HepG2 (cell line): Measurements from ENCODE around the gene RAB29. TPM values are rescaled to one million over a fixed set of nuclear protein-coding genes. Genes with fewer than 3 reads are reported as not detected.

Experiments used
- ATAC-seq: fragments of 200-7000 bp; cut with Tn5 transposase; 3 replicates; pipeline ENCODE4 v1.9.1; 2020; ENCODE audit warnings: mild to moderate bottlenecking, moderate library complexity
- BruUV-seq: library from RNA; stranded (reverse); fragments of 400-500 nt; replicated peaks from 2 replicates; lab custom pipeline; 2021; lab: Mats Ljungman, UMichigan
- CTCF ChIA-PET: fragments of 300-600 bp; formaldehyde crosslinking; extraction: SDS; loops from one replicate; lab custom pipeline; 2021; ENCODE audit warnings: low total read pairs, inconsistent platforms, low intra/inter-chr PET ratio; lab: Yijun Ruan, JAX
- POLR2A ChIA-PET: fragments of 350-600 bp; sonication (Branson Sonifier 250); formaldehyde crosslinking; loops from one replicate; lab custom pipeline; 2020; ENCODE audit warnings: antibody characterized with exemption, inconsistent platforms; lab: Yijun Ruan, JAX
- DNase-seq: peaks from one replicate; pipeline ENCODE4 v3.0.0-alpha.2; 2015; ENCODE audit warnings: low spot score
- FAIRE-seq: peaks from 3 replicates; lab custom pipeline; 2011; peaks lifted over from hg19 to GRCh38; lab: Jason Lieb, UNC
- H2AFZ ChIP-seq: one replicate; pipeline ENCODE4 v1.6.1; 2011; ENCODE audit warnings: low read length, inconsistent platforms
- H3K27ac ChIP-seq: fragments of 300-600 bp; 3 replicates; pipeline ENCODE4 v1.8.0; 2011; ENCODE audit warnings: mixed run types, mild to moderate bottlenecking, mixed read lengths, low read length, inconsistent platforms; ENCODE audit not compliant: insufficient read depth; ENCODE audit errors: extremely low read length
- H3K27me3 ChIP-seq, 2 experiments: fragments of 200-600 bp in 1 of 2; 2 replicates in 1 of 2; 3 replicates in 1 of 2; pipeline versions ENCODE4 v1.6.0 to v1.8.0; 2011; ENCODE audit warnings: low read length in 2 of 2, mild to moderate bottlenecking in 2 of 2, moderate library complexity in 2 of 2, inconsistent platforms in 1 of 2; ENCODE audit not compliant: insufficient read depth in 2 of 2, control insufficient read depth in 1 of 2
- H3K36me3 ChIP-seq, 2 experiments: fragments of 200-600 bp in 1 of 2; replicated peaks in 1 of 2; 2 replicates in 1 of 2; 3 replicates in 1 of 2; pipeline versions ENCODE4 v1.5.1 to v1.8.0; 2011; ENCODE audit warnings: low read length in 2 of 2, inconsistent platforms in 1 of 2; ENCODE audit not compliant: insufficient read depth in 2 of 2, control insufficient read depth in 1 of 2
- H3K4me1 ChIP-seq: 2 replicates; pipeline ENCODE4 v1.5.1; 2012; ENCODE audit warnings: low read length, inconsistent platforms; ENCODE audit not compliant: insufficient read depth
- H3K4me2 ChIP-seq: 2 replicates; pipeline ENCODE4 v1.6.0; 2011; ENCODE audit warnings: low read depth, low read length, inconsistent platforms
- H3K4me3 ChIP-seq, 3 experiments: fragments of 200-600 bp in 1 of 3; sonication (generic), shearing (Covaris generic) in 1 of 3; replicated peaks in 1 of 3; 2 replicates each; pipeline ENCODE4 v1.5.1; 2011 to 2016; ENCODE audit warnings: low read length in 3 of 3, inconsistent platforms in 2 of 3, low read depth in 2 of 3, mild to moderate bottlenecking in 2 of 3, control low read depth in 1 of 3, mixed read lengths in 1 of 3; ENCODE audit not compliant: insufficient read depth in 1 of 3
- H3K79me2 ChIP-seq: one replicate; pipeline ENCODE4 v1.6.1; 2011; ENCODE audit warnings: low read length, inconsistent platforms; ENCODE audit not compliant: insufficient read depth
- H3K9ac ChIP-seq: 2 replicates; pipeline ENCODE4 v1.6.0; 2011; ENCODE audit warnings: mild to moderate bottlenecking, low read depth, low read length, inconsistent platforms; ENCODE audit not compliant: insufficient read depth
- H3K9me3 ChIP-seq: 2 replicates; pipeline ENCODE4 v1.5.1; 2012; ENCODE audit warnings: mild to moderate bottlenecking, low read length
- H4K20me1 ChIP-seq: 2 replicates; pipeline ENCODE4 v1.6.0; 2011; ENCODE audit warnings: inconsistent platforms, mild to moderate bottlenecking, low read length, moderate library complexity; ENCODE audit not compliant: insufficient read depth
- DMTF1 ChIP-seq: sonication (generic); formaldehyde crosslinking; IDR thresholded peaks from 2 replicates; pipeline ENCODE4 v1.4.0; 2020; ENCODE audit warnings: mild to moderate bottlenecking, missing genetic modification reagents
- ELF3 ChIP-seq: IDR thresholded peaks from 2 replicates; pipeline ENCODE4 v1.6.1; 2016; ENCODE audit warnings: missing genetic modification reagents, missing compliant biosample characterization
- GPN1 ChIP-seq: sonication (generic); formaldehyde crosslinking; IDR thresholded peaks from 2 replicates; pipeline ENCODE4 v1.5.1; 2020; ENCODE audit warnings: missing genetic modification reagents, borderline replicate concordance
- KIAA2018 ChIP-seq: sonication (generic); formaldehyde crosslinking; IDR thresholded peaks from 2 replicates; pipeline ENCODE4 v1.5.0; 2020; ENCODE audit warnings: mild to moderate bottlenecking, missing genetic modification reagents, borderline replicate concordance
- MAFF ChIP-seq: IDR thresholded peaks from 2 replicates; pipeline ENCODE4 v1.6.1; 2011; ENCODE audit warnings: low read depth, low read length, improper control_type of control experiment
- MAFK ChIP-seq, 2 experiments: IDR thresholded peaks in 1 of 2; conservative IDR thresholded peaks in 1 of 2; 2 replicates each; pipeline ENCODE4 v1.6.1; 2011; ENCODE audit warnings: improper control_type of control experiment in 2 of 2, low read length in 2 of 2
- NR0B2 ChIP-seq: sonication (generic); formaldehyde crosslinking; IDR thresholded peaks from 2 replicates; pipeline ENCODE4 v1.4.0; 2020; ENCODE audit warnings: mild to moderate bottlenecking, missing genetic modification reagents
- TARDBP ChIP-seq: sonication (generic); formaldehyde crosslinking; IDR thresholded peaks from 2 replicates; pipeline ENCODE4 v1.8.0; 2022; ENCODE audit warnings: mild to moderate bottlenecking, missing genetic modification reagents
- WGBS: methylation state at CpG from one replicate; pipeline ENCODE4 v1.1.6; 2017; ENCODE audit warnings: low lambda C conversion rate; 5-methylcytosine and 5-hydroxymethylcytosine counted together
- in situ Hi-C: cut with HindIII; loops from 2 replicates; pipeline ENCODE4 v1.10.0; 2017; ENCODE audit warnings: low pct_unique_long_range_greater_than_20kb; ENCODE audit not compliant: extremely low pct_ligation_motif_present
- intact Hi-C: fragments of 100-400 bp; cut with micrococcal nuclease; formaldehyde crosslinking; loops from one replicate; pipeline ENCODE4 v1.10.0; 2022; ENCODE audit not compliant: unreplicated experiment
- polyA plus RNA-seq, 8 experiments: library from polyadenylated mRNA; depleted of rRNA in 3 of 8; stranded (reverse) in 7 of 8; unstranded in 1 of 8; fragments of >200 nt; fragmentation: Illumina TruSeq in 4 of 8; extraction: Trizol in 4 of 8; gene quantifications; 2 replicates each; pipeline versions ENCODE4 v1.2.1 to v1.2.3, GENCODE V29; 2011 to 2016; ENCODE audit warnings: low read depth in 4 of 8, missing spikeins in 1 of 8, mixed read lengths in 1 of 8; ENCODE audit not compliant: insufficient read depth in 1 of 8
- total RNA-seq, 5 experiments: library from RNA; depleted of rRNA; stranded (reverse); fragments of >200 nt; fragmentation: Illumina TruSeq; extraction: Trizol; gene quantifications; 2 replicates each; pipeline ENCODE4 v1.2.3, GENCODE V29; 2016; ENCODE audit warnings: low read depth in 1 of 5

RAB29 gene
- total and polyA plus RNA-seq, 2 of the 13 experiments (the other 11 are each of a cell fraction or from before 2014, with no cell fraction given), result 8.7 to 10.1 TPM

GRCh38 chr1:205769641-205770365 lies 5.5 kb downstream of the RAB29 start (continued):
- no peak for TF ChIP-seq NR0B2 (CRISPR knock-in tag)
- no peak for TF ChIP-seq TARDBP (CRISPR knock-in tag)

GRCh38 chr1:205767248-205767647 lies 8.0 kb downstream of the RAB29 start:
- intact Hi-C loops, result no loop called here
- no peak for TF ChIP-seq KIAA2018 (CRISPR knock-in tag)
- TF ChIP-seq ELF3 (CRISPR knock-in tag), result no peak
- TF ChIP-seq MAFF, result peak; percentile 83
- TF ChIP-seq MAFK (conservative IDR thresholded peaks at IDR 0.05 in 1 of 2, IDR thresholded peaks at IDR 0.05 in 1 of 2; ENCODE audit: low read length in 2 of 2), result peak; percentile 85 to 92
- TF ChIP-seq GPN1, result no peak
- TF ChIP-seq DMTF1 (CRISPR knock-in tag), result no peak
- Histone ChIP-seq H3K79me2 (no peaks in the 10 kb centered on the region), H2AFZ (no peak overlapping the region), H3K27me3 (no peaks in the 10 kb centered on the region), H3K27ac (no peak overlapping the region), H3K4me1 (no peaks in the 10 kb centered on the region), H3K4me2 (no peak overlapping the region), H3K36me3 (no peaks in the 10 kb centered on the region), H3K9me3 (no peaks in the 10 kb centered on the region), H4K20me1 (no peaks in the 10 kb centered on the region), H3K4me3 (no peak overlapping the region), H3K9ac (no peak overlapping the region)
- WGBS, result 78% methylated on average over 3 of the region's 3 CpGs
- DNase-seq (no peak), FAIRE-seq (no peak), ATAC-seq (no peak)
- ChIA-PET CTCF (no interaction called here), POLR2A (interaction anchor here (1.4 kb wide), 1 partner anchor 18 kb away, joined by 4 read pairs; no protein-coding TSS in a partner anchor)
- in situ Hi-C loops, result no loop called here
- no TSS peak for BruUV-seq
